Measurements from ENCODE around the gene IZUMO2.

DNA sequence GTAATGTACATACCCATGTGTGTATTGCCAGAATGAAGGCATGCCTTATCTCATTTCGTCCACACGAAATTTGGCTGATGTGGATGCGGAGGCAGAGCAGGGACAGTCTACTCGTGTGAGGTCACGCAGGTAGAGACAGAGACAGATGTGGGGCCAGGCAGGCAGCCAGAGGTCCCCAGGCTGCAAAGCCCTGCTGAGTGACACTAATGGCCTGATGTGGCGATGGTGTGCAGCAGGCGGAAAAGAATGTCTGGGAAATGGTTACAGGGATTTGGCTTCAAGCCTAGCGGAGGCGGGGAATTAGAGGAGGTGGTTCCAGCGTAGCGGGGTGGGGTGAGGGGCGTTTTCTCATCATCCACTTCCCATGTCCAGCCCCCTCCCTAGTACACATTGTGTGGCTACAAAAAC is 4.2 kb upstream of the IZUMO2 start:
- TF ChIP-seq EZH2 (IDR thresholded peaks at IDR 0.05; ENCODE audit: insufficient read depth, poor library complexity, severe bottlenecking) (no peak), EZH2phosphoT487 (IDR thresholded peaks at IDR 0.05; ENCODE audit: insufficient read depth, low read depth) (no peak)
